Midbrain (tissue), 1 donor: ENCODE measurements around the gene LRRC8C.
"Not testable (repeated sequence)": the region's sequence is repeated elsewhere in the genome, so short reads cannot be mapped to it uniquely, and the experiment has no call there.

Experiments used
- DNase-seq: peaks from one replicate; lab custom pipeline; 2025; lab: John Stamatoyannopoulos, UW

Gene LRRC8C

DNA sequence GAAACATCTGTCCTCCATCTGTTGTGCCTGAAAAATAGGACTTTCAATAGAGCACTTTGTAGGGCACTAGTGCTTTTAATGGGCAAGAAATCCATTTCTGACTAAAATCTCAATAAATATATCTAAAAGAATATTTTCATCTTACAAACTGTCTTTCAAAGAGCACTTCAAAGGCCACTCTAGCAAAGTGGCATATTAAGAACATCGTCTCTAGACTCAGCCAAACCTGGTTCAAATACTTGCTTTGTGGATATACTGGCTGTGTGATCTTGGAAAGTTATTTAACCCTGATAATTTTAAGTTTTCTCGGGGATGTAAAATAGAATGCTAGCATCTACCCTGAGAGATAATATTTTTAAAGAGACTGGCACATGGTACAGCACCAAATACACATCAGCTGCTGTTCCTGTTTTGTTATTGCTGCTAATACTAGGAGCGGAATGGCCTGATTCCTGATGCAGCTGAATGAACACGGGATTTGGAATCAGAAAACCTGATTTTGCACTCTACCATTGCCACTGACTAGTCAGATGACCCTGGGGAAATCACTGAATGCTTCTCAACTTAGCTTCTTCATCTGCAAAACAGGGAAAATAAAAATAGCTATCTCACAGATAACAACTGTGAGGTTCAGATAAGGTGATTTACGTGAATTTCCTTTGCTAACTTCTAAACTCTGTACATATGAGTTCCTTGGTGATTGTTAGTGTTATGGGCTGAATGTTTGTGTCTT, 25.2 kb upstream of the LRRC8C start:
- no peak for DNase-seq

DNA sequence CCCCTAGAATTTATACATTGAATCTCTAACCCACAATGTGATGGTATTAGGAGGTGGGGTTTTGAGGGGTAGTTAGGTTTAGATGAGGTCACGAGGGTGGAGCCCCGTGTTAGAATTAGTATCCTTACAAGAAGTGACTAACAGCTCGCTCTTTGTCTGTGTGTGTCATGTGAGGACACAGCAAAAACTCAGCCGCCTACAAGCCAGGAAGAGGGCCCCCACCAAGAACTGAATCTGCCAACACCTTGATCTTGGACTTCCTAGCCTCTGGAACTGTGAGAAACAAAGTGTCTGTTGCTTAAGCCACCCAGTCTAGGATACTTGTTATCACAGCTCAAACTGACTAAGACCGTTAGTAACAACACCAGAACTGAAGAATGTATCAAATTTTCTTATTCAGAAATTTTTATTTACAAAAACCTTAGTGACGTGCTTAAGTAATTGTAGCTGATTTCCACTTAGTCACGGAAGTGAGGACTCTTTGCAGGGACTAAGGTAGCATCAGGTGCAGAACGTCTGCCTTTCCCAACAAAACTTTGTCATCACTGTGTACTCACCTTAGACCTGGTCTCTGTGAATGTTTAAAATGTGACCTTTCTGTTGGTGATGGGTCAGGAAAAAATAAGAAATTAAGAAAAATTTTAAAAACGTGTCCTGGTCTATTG, 24.5 kb upstream of the LRRC8C start:
- DNase-seq: no peak

DNA sequence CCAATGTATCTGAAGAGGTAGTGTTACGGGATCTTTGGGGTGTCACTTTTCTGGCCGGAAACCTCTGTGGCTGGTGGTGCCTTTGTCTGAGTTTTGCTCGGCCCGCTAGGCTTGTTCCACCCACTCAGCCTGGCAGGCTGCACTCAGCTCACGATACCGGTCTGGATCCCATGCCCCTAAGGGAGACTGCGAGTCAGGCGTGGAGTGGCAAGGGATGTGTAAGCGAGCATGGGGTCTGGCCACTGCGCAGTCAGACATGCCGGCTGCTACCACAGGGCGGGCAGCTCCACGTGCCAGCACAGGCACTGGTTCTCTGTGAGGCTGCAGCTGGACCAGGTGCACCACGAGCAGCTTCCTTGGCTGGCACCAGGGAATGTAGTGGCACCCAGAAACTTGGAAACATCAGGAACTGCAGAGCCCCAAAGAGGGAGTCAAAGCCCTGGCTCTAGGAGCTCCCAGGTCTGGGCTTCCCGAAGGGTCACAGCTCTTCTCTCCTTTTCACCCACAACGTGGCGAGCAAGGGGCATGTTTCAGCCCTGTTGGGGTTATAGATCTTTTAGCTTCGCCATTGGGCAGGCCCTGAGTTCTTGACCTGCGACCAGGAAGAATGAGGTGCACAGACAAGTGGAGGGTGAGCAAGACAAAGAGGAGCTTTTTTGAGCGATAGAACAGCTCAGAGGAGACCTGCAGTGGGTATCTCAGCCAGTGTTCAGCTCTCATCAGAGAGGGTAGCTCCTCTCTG, 23.8 kb upstream of the LRRC8C start:
- DNase-seq: no peak

DNA sequence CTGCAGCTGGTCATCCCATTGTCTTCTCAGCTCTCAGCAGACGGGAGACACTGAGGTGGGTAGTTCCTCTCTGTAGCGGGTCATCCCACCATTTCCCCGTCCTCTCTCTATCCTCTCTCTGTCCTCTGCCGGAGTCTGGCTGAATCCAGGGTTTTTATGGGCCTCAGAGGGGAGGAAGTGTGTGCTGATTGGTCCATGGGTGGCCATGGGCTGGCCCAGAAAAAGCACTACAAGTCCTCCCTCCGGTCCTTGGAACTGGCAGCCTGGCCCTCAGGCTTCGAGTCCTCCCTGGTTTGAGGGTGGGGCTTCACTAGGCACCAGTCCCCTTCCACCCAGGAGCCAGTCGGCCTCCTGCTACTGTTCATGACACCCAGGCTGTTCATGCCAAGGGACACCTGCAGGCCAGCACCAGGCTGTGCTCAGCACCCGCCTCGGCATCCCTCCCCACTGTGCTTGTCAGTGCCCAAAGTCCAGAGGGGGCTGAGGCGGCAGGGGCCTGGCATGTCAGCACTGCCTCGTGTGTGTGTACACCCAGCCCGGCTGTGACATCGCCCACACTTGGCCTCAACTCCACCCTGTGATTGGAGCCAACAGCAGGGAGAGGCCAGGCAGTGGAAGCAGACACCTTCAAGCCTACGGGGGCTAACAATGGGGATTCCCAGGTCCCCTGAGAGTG, 23.0 kb upstream of the LRRC8C start:
- peak; percentile 42 for DNase-seq

DNA sequence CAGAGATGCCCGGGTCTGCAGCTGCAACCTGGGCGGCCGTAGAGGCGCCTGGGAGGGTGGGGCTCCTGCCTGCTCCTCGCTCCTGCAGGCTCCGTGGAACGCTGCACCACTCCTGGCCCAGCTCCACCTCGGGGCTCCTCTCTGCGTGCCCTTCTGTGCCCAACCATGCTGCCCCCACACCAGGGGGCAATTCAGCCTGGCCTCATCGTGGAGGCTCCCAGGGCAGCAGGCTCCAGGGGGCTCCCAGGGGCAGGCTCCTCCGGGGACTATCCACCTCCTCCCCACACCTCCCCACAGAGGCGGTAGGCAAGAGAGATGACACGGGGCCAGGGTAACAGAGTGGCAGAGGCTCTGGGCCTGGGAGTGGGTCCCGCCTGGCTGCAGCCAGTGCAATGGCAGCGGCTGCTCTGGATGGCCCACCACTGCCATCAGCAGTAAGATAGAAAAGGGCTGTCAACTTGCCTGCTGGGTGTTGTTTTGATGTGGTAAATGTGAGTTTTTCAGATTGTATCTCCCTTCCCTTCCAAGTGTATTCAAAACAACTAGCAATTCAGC, 22.4 kb upstream of the LRRC8C start:
- no peak for DNase-seq

DNA sequence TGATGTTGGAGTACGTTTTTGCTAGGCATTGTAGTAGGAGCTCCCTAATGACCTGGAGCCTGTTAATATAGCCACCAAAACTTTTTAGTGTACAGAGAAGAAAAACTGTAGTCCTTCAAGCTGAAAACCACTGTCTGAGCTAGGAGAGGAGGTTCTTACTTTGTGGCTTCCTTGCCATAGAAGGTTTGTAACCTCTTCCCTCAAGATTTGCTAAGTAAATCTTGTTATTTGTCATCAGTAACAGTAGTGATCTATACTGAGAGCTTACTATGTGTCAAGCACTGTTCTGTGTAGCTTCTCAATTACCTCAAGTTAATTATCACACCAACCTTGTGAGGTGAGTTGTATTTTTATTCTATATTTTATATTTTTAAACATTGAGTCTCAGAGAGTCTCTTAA, 21.2 kb upstream of the LRRC8C start:
- DNase-seq: no peak

DNA sequence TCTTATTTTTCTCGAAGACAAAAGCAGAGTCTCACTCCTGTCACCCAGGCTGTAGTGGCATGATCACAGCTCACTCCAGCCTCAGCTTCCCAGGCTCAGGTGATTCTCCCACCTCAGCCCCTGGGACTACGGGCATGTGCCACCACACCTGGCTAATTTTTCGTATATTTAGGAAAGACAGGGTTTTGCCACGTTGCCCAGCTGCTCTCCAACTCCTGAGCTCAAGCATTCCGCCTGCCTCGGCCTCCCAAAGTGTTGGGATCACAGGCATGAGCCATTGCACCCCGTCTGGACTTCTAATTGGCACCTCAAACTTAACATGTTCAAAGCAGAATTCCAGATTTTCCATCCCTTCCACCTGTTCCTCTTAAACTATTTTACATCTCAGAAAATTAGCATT, 19.0 kb upstream of the LRRC8C start:
- DNase-seq: no peak

DNA sequence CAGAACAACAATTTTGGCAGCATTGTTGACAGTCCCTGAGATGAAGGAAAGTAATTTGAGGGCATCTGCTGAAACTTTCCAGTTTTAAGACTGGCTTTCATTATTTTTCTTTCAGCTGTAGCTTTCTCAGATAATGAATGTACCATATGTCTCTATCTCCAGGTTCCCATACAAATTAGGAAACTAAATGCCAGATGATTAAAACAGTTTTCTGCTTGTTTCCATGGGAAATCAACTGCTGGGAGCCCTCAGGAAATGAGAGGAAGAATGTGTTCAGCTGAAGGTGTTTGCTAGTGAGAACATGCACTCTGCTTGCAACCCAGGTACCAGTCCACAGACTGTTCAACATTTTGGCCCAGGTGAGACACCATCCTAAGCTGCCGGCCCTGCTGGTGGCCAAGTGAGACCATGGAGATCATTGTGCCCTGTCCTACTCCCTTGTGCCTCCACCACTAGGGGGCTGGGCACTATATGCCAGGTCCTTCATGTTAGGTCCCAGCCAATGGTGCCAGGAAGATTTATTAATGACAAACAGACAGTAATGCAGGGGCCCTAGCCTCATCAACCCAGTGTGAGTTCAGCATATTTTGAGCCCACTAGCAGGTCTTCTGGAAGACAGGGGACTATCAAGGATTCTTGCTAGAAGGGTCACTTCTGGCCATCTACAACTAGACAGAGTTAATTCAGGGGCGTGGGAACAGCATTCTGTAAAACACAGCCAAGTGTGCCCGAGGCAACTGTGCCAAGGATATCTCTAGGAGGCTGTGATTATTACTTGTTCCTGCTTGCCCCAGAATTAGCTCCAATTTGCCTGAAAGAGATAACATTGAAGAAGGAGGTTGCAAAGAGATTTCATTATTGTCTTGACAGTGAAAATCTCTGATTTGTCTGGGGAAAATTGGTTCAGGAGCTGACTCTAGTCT, 17.0 kb upstream of the LRRC8C start:
- no peak for DNase-seq

DNA sequence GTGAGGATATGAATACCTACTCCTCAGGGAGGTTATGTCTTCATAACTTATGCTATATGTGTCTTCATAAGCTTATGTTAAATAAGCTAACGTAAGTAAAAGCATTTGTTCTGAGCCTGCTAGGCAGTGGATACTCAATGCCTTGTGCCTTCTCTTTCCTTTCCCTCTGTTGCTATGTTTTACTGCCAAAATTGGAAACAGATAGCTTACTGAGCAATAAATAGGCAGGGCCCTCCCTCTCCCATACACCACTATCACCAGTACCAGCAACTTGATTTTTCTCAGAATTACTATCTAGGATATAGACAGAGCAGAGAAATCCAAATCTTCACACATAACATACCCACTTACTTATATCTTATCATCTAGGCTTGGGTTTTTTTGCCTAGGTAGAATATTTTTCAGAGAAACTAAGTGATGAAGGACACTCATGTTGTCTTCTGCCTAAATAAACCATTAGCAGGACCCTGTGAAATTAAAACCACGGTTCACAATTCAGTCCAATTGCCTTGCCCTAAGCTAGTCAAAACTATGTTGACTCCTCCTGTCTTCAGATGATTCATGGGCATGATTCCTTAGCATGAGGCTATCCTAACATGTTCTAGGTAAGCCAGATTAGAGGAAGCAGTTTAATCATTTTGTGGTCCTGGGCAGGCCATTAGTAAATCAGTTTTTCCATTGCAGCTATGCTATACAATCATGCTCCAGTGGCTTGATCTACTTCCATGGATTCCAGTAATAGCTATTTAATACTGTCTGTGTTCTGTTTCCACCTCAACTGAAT, 15.9 kb upstream of the LRRC8C start:
- DNase-seq: no peak

DNA sequence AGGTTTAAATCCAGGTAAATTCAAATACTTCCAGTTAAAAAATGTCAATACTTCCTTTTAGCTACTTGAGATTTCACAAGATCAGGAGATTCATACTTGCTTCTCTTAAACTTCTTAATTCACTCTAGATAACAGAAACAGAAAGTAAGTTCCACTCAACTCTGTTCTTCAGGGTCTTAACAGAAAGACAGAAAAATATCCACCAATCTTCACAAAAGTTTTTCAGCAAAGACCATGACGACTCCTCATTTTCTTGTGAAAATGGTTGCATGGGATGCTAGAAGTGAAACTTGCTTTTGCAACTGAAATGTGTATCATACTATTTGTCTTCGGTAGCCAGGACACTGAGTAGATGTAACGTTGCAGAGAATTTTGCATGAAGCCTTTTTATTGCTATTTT, 12.3 kb upstream of the LRRC8C start:
- no peak for DNase-seq

DNA sequence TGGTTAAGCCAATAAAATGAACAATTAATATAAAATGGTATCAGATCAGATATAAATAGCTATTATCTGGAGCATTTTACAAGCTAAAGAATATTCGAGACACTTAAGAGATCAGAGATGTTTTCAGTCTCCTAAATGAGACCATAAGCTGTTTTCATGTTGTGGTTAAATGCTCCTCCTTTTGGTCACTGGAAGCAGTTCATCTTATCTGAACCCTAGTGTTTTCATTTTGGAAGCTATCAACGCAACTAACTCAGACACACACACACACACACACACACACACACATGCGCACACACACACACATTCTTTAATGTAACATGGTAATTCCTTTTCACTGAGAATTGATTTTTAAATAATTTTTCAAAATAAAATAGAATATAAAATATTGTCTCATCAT, 10.0 kb upstream of the LRRC8C start:
- DNase-seq: no peak

DNA sequence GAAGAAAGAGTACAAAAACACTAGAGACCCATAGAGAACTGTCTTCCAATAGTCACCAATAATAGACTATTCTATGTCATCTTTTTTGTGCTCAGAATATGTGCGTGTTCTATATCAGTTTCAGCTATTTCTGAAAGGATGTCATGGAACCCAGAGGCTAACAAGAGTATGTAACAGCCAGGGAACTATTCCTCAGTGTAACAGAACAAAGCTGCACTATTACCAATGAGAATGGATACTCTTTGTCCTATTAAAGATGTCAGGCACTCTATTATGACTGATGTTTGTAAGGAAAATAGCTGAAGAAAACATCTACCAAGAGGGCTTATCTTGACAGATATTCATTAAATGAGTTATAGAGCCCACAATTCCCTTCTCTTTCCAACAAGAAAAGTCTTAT, 8.6 kb upstream of the LRRC8C start:
- DNase-seq: peak; percentile 52

DNA sequence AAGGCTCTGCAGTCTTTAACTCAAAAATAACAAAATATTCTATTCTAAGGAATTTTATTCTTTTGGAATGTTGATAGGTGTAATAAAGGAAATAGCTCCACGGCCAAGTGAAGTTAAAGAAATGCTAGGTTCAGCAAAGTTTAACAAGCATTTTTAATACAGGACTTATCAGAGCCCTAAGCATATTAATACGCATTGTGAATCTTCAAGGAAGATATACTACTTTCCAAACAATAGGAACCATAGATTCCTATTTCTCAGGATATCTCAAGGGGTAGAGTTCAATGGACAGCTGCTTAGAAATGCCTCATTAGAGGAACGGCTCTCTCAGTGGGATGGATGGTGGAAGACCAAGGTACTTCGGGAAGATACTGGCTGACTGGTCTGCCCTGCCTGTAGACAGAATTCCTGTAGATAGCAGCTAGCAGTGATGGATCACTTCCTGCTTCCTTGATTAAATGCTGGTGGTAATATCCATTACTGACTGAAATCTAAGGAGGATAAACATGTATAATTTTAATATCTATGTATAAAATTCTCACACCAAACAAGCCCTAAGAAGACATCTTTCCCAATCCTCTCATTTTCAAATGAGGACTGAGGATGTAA, 8.1 kb upstream of the LRRC8C start:
- DNase-seq: no peak

DNA sequence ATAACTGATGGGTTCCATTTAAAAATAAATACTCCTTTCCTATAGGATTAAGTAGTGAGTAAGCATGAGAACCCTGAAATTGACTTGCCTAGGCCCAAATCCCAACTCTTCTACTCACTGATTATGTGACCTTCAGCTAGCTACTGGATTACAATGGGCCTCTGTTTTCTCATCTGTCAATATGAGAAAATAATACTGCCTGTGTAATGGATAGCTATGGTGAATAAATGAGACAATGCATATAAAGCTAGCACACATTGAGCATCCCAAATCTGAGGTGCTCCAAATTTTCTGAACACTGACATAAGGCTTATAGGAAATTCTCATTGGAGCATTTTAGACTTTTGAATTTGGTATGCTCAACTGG, 5.3 kb upstream of the LRRC8C start:
- DNase-seq: peak; percentile 65

DNA sequence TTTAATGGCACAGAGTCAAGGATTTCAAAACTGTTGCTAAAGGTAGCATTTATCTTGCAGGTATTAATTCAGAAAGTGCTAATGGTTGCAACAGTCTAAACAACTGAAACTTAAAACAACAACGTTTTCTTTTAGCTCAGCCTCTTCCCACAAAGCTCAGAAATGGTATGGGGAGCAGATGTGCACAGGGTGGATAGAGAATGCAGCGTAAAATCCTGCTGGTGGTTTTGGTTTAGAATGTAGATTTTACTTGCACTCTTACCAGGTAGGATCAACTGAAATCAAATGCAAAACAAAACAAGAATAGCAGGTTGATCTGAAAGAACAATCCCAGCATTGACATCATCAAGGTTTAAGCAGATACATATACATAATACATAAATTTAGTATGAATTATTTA, 3.8 kb upstream of the LRRC8C start:
- no peak for DNase-seq

DNA sequence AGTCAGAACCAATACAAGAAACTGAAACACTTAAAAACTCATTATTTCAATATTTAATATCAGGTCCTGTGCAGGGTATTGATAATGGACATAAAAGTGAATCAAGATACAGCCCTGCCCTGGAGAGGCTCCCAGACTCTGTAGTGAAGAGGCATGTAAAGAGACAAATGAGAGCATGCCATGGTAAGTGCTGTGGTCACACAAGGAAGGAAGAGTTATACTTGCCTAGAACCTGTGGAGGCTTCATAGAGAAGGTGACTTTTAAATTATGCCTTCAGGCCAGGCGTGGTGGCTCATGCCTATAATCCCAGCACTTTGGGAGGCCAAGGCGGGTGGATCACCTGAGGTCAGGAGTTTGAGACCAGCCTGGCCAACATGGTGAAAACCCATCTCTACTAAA, 3.3 kb upstream of the LRRC8C start:
- not testable (repeated sequence) for DNase-seq

DNA sequence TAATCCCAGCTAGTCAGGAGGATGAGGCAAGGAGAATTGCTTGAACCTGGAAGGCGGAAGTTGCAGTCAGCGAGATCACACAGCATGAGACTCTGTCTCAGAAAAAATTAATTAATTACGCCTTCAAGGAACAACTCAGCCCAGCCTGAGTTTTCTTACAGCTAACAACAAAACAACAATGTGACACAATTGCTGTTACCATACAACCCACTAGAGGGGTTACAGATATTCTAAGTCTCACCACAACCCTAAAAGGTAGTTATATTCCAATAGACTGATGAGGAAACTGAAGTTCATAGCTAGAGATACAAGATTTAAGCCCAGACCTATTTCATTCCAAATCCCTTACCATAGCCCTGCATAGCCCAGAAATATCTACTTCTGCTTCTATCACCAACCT, 2.9 kb upstream of the LRRC8C start:
- no peak for DNase-seq

DNA sequence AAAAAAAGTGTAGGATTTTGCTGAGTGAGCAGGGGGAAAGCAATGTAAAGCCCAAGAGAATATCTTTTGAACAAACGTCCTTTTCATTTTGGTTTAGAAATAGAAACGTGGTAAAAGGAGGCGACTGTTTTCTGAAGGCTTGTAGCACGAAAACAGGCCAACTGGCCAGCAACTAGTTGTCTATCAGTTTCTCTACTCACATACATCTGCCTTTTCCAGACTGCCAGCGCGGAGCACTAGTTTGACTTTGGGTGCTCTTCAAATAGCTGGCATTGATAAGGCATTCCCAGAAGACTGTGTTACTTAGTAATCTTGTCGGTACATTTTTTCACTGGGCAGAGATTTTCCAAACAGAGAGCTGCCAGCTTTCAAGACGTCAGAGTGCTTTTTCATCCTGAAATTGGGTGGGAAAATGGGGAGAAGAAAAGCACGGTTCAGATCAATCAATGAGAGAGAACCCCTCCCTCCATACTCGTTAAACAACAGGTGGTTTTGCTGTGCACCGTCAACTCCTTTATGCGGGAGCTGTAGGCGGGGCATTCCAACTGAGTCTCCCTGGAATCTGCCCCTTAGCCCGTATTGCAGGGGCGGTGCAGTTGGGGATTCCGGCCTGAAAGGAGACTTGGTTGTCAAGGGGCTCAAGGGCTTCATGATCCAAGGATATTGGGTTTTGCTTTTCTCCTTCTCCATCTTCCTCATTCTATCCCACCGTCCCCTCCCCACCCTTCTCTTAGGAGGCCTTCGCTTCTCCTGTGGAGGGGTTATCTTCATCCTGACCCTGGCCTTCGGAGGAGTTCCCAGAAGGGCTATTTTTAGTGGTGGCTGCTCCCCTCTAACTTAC, 884 bp upstream of the LRRC8C start:
- DNase-seq: peak; percentile 53

DNA sequence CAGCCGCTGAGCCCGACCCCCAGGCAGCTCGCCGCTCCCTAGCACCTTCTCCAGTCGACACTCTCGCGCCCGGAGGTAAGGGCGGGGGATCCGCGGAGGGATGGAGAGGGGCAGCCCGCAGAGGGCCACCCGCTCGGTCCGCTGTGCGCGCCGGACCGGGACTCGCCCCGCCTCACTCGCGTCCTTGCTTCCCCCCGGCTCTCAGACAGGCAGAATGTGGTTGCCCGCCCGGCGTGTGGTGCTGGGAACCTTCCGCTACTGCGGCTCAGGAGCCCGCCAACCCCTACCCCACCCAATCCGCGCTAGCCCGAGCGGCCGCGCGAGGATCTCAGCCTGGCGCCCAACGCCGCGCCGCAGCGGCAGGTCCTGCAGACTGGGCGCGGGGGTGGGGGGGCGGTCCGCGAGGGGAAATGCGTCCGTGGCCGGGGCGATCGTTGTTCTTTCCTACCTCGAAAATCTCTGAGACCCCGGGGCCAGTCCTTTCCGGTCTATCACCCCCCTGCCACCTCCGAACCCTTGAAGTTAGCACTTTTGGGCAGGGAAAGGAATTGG, 404 bp downstream of the LRRC8C start:
- DNase-seq: peak; percentile 50
